Adipocyte (in vitro differentiated cells): ENCODE data around the gene GNB5.
"Not testable (repeated sequence)": the region's sequence is repeated elsewhere in the genome, so short reads cannot be mapped to it uniquely, and the experiment has no call there.

Experiments
- DNase-seq: peaks from one replicate; pipeline ENCODE4 v3.0.0-alpha.2; 2015; ENCODE audit warnings: low read depth
- H3K27me3 ChIP-seq: replicated peaks from 2 replicates; pipeline ENCODE4 v1.7.0; 2013; ENCODE audit warnings: mild to moderate bottlenecking, low read length, moderate library complexity; ENCODE audit not compliant: control insufficient read depth, insufficient read depth
- H3K36me3 ChIP-seq: 2 replicates; pipeline ENCODE4 v1.7.0; 2013; ENCODE audit warnings: low read length, mild to moderate bottlenecking, moderate library complexity; ENCODE audit not compliant: control insufficient read depth, insufficient read depth, severe bottlenecking
- H3K4me1 ChIP-seq: 2 replicates; pipeline ENCODE4 v1.7.0; 2013; ENCODE audit warnings: mild to moderate bottlenecking, low read length, moderate library complexity; ENCODE audit not compliant: control insufficient read depth, insufficient read depth
- H3K4me3 ChIP-seq: 2 replicates; pipeline ENCODE4 v1.7.0; 2013; ENCODE audit warnings: mild to moderate bottlenecking, low read length, moderate library complexity
- H3K9ac ChIP-seq: 2 replicates; pipeline ENCODE4 v1.7.0; 2013; ENCODE audit warnings: mild to moderate bottlenecking, low read length, moderate library complexity
- H3K9me3 ChIP-seq: 2 replicates; pipeline ENCODE4 v1.7.0; 2013; ENCODE audit warnings: mild to moderate bottlenecking, low read length, moderate library complexity; ENCODE audit not compliant: control insufficient read depth

The GNB5 gene

GRCh38 chr15:52165494-52166131, 25.6 kb downstream of the GNB5 start:
- H3K27me3 ChIP-seq, H3K9me3 ChIP-seq, H3K36me3 ChIP-seq, H3K9ac ChIP-seq, DNase-seq, H3K4me3 ChIP-seq, H3K4me1 ChIP-seq: not testable (repeated sequence)

GRCh38 chr15:52164631-52165265, 26.4 kb downstream of the GNB5 start:
- no peaks in the 10 kb centered on the region for H3K36me3 ChIP-seq

GRCh38 chr15:52163321-52164190, 27.6 kb downstream of the GNB5 start:
- H3K9me3 ChIP-seq, result no peaks in the 10 kb centered on the region
- no peak overlapping the region for H3K4me3 ChIP-seq
- H3K36me3 ChIP-seq, result no peaks in the 10 kb centered on the region
- DNase-seq, result no peak
- no peaks in the 10 kb centered on the region for H3K27me3 ChIP-seq
- no peak overlapping the region for H3K9ac ChIP-seq
- no peaks in the 10 kb centered on the region for H3K4me1 ChIP-seq

More at GRCh38 chr15:52164631-52165265, 26.4 kb downstream of the GNB5 start:
- Histone ChIP-seq H3K27me3 (no peaks in the 10 kb centered on the region), H3K4me1 (no peaks in the 10 kb centered on the region), H3K9ac (no peak overlapping the region), H3K4me3 (no peak overlapping the region), H3K9me3 (no peaks in the 10 kb centered on the region)
- peak; percentile 13 for DNase-seq

DNA sequence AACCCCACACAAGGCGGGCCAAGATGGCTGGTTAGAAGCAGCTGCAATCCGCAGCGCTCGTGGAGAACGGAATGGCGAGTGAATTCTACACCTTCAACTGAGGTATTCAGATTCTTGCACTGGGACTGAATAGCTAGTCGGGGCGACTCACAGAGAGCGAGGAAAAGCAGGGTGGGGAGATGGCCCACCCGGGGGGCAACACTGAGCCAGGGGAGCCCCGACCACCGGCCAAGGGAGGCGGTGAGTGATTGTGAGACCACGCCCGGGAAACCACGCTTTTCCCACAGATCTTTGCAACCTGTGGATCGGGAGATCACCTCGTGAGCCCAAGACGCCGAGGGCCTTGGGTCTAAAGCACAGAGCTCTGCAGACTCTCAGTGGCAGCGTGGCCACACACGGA, 28.3 kb downstream of the GNB5 start:
- no peak overlapping the region for H3K9ac ChIP-seq
- no peaks in the 10 kb centered on the region for H3K9me3 ChIP-seq
- no peaks in the 10 kb centered on the region for H3K36me3 ChIP-seq
- DNase-seq, result no peak
- no peaks in the 10 kb centered on the region for H3K27me3 ChIP-seq
- no peak overlapping the region for H3K4me3 ChIP-seq
- no peaks in the 10 kb centered on the region for H3K4me1 ChIP-seq

GRCh38 chr15:52162260-52162659, 28.9 kb downstream of the GNB5 start:
- Histone ChIP-seq H3K4me3 (no peak overlapping the region), H3K27me3 (no peaks in the 10 kb centered on the region), H3K36me3 (no peaks in the 10 kb centered on the region), H3K4me1 (no peaks in the 10 kb centered on the region), H3K9me3 (no peaks in the 10 kb centered on the region), H3K9ac (no peak overlapping the region)
- peak; percentile 61 for DNase-seq

GRCh38 chr15:52161406-52161966, 29.7 kb downstream of the GNB5 start:
- H3K9me3 ChIP-seq, result no peaks in the 10 kb centered on the region
- no peak overlapping the region for H3K9ac ChIP-seq
- H3K36me3 ChIP-seq, result no peaks in the 10 kb centered on the region
- H3K4me3 ChIP-seq, result no peak overlapping the region
- no peaks in the 10 kb centered on the region for H3K27me3 ChIP-seq
- no peak for DNase-seq
- no peaks in the 10 kb centered on the region for H3K4me1 ChIP-seq

- Histone ChIP-seq H3K9ac (no peak overlapping the region), H3K9me3 (no peaks in the 10 kb centered on the region), H3K4me3 (no peak overlapping the region), H3K27me3 (no peaks in the 10 kb centered on the region), H3K36me3 (no peaks in the 10 kb centered on the region), H3K4me1 (peaks cover 11% of the 10 kb centered on the region)
- no peak for DNase-seq
Measured at GRCh38 chr15:52159645-52160044, 31.5 kb downstream of the GNB5 start.

- H3K4me3 ChIP-seq, result no peak overlapping the region
- H3K27me3 ChIP-seq, result no peaks in the 10 kb centered on the region
- no peaks in the 10 kb centered on the region for H3K9me3 ChIP-seq
- H3K9ac ChIP-seq, result no peak overlapping the region
- H3K4me1 ChIP-seq, result peaks cover 11% of the 10 kb centered on the region
- no peak for DNase-seq
- H3K36me3 ChIP-seq, result no peaks in the 10 kb centered on the region
Measured at GRCh38 chr15:52158084-52158765, 33.0 kb downstream of the GNB5 start.

GRCh38 chr15:52155878-52156277, 35.3 kb downstream of the GNB5 start:
- no peak for DNase-seq
- Histone ChIP-seq H3K4me1 (peaks cover 11% of the 10 kb centered on the region), H3K27me3 (no peaks in the 10 kb centered on the region), H3K36me3 (peaks cover 3% of the 10 kb centered on the region), H3K9ac (no peak overlapping the region), H3K4me3 (no peak overlapping the region), H3K9me3 (no peaks in the 10 kb centered on the region)

DNA sequence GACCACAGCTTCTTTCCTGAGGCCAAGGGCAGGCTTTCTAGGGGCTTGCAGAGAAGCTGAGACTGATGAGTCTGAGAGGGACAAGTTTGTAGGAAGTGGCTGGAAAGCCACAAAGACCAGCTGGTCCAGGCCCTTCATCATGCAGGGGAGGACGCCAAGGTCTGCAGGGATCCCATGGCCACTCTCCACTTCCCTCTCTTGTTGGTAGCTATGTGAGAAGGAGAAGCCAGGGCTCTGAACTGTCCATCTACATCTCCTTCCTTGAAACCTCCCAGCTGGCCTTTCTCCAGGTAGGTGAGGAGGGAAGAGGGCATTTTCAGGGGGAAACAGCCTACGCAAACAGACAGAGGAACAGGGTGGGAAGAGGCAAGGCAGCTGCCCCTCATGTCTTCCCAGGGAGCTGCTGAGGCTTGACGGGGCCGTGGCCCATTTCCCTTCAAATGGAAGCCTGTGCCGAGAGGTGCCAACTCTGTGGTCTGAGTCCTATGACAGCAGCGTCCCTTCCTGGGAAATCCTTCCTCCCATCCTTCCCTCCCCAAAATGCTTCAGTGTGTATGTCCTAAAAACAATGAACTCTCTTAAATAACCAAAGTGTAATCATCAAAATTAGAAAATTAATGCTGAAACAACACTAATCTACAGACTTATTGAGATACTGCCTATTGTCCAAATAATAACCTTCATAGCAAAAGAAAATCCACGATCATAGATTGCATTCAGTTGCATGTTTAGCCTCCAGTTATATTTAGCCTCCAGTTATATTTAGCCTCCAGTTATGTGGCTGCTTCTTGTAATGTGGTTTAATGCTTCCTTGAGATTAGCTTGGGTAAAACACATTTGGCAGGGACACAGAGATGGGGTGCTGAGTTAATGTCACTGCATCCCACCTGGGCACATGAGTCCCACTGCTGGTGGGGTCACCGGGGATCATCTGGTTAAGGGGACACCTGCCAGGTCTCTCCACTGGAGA, 36.0 kb downstream of the GNB5 start:
- H3K4me3 ChIP-seq, result no peak overlapping the region
- peaks cover 4% of the 10 kb centered on the region for H3K36me3 ChIP-seq
- no peaks in the 10 kb centered on the region for H3K27me3 ChIP-seq
- DNase-seq, result no peak
- no peaks in the 10 kb centered on the region for H3K9me3 ChIP-seq
- H3K4me1 ChIP-seq, result peaks cover 11% of the 10 kb centered on the region
- H3K9ac ChIP-seq, result no peak overlapping the region
